NB4 (cell line): ENCODE data around the gene UBE2C.

Experiments used
- CTCF ChIP-seq: IDR thresholded peaks from one replicate; pipeline ENCODE4 v1.5.1; 2012; ENCODE audit warnings: low read depth, low read length
- MAX ChIP-seq: IDR thresholded peaks from 2 replicates; pipeline ENCODE4 v1.6.1; 2011; ENCODE audit warnings: low read depth, low read length
- MYC ChIP-seq: IDR thresholded peaks from 2 replicates; pipeline ENCODE4 v1.6.1; 2011; ENCODE audit warnings: low read depth, low read length
- POLR2A ChIP-seq: IDR thresholded peaks from 2 replicates; pipeline ENCODE4 v1.6.1; 2011; ENCODE audit warnings: mild to moderate bottlenecking; ENCODE audit not compliant: insufficient read length; ENCODE audit errors: extremely low read depth

- TF ChIP-seq MAX (no peak), POLR2A (no peak), CTCF (no peak), MYC (no peak)
These were observed 22.3 kb downstream of the UBE2C start for GRCh38 chr20:45834797-45835161.
